Measurements from ENCODE around the gene MCRS1.

MCRS1 gene

GRCh38 chr12:49588281-49588680 is 20.3 kb upstream of the MCRS1 start:
- TF ChIP-seq, protein P1, sequence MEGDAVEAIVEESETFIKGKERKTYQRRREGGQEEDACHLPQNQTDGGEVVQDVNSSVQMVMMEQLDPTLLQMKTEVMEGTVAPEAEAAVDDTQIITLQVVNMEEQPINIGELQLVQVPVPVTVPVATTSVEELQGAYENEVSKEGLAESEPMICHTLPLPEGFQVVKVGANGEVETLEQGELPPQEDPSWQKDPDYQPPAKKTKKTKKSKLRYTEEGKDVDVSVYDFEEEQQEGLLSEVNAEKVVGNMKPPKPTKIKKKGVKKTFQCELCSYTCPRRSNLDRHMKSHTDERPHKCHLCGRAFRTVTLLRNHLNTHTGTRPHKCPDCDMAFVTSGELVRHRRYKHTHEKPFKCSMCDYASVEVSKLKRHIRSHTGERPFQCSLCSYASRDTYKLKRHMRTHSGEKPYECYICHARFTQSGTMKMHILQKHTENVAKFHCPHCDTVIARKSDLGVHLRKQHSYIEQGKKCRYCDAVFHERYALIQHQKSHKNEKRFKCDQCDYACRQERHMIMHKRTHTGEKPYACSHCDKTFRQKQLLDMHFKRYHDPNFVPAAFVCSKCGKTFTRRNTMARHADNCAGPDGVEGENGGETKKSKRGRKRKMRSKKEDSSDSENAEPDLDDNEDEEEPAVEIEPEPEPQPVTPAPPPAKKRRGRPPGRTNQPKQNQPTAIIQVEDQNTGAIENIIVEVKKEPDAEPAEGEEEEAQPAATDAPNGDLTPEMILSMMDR (conservative IDR thresholded peaks at IDR 0.05; ENCODE audit: control insufficient read depth, insufficient read depth, low read depth, low read length), result no peak
- DNase-seq (ENCODE audit: low read depth), result no peak
- H3K4me3 ChIP-seq (ENCODE audit: control insufficient read depth, low read depth, low read length), result no peak overlapping the region

- no peak for DNase-seq (ENCODE audit: low read depth)
- H3K4me3 ChIP-seq (ENCODE audit: control insufficient read depth, low read depth, low read length), result no peak overlapping the region
- TF ChIP-seq, protein P1 (conservative IDR thresholded peaks at IDR 0.05; ENCODE audit: control insufficient read depth, insufficient read depth, low read depth, low read length), result no peak
Observed at GRCh38 chr12:49587174-49587908, 19.4 kb upstream of the MCRS1 start.

DNA sequence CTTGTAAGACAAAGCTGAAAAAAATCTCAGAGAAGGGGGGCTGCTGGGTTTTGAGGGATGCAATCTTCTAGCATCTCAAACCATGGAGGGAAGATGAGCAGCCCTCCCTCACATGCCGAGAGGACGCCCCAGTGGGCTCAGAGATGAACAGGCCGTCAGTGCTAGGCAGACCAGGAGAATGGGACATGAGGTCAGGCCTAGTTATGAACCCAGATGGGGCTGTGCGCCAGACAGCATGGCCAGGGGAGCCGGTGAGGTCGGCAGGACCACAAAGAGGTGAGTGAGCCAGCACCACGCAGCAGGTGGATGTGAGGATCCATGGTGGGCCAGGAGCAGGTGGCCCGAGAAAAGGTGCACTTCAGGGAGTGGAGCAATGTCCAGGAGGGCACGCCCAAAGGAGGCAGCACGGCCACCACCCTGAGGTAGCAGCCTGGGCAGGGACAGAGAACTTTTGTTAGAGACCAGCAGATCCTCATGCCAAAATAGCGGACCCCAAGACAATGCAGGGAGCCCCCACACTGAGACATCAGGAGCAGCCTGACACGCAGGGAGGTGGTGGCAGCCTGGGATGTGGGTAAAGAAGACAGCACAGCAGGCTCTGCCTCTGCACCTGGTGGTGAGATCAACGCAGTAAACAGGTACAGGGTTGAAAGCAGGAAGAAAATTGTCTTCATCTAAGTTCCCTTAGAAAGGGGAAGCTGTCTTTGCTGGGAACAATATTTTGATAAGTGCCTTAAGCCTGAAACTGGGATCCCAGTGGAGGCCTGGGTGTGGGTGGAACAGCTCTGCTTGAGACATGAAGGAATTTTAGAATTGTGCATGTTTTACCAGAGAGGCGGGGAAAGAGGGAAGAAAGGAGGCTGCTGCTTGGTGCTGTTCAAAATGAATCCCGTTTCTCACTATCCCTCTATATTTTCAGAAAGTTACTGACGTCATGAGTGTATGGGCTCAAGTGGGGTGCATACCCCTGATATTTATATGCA is 17.8 kb upstream of the MCRS1 start:
- no peak overlapping the region for H3K4me3 ChIP-seq (ENCODE audit: control insufficient read depth, low read depth, low read length)
- TF ChIP-seq, protein P1 (conservative IDR thresholded peaks at IDR 0.05; ENCODE audit: control insufficient read depth, insufficient read depth, low read depth, low read length), result no peak
- DNase-seq (ENCODE audit: low read depth), result no peak

DNA sequence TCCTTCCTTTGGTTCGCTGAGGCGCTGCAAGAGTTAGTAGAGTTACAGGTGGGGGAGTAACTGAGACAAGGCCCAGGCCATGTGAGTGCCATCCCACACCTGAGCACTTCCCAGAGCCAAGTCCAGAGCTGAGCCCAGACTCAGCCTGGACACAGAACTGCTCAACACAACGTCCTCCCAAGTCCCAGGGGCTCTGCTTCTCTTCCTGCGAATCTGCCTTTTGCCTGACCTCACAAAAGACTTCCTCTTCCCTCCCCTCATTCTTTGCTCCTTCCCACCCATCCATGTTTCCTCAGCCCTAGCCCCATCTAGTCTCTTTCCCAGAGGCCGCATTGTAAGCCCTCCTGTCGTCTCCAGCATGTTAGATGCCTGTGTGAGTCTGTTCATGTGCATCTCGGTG is 16.6 kb upstream of the MCRS1 start:
- TF ChIP-seq, protein P1 (conservative IDR thresholded peaks at IDR 0.05; ENCODE audit: control insufficient read depth, insufficient read depth, low read depth, low read length), result no peak
- DNase-seq (ENCODE audit: low read depth), result no peak
- H3K4me3 ChIP-seq (ENCODE audit: control insufficient read depth, low read depth, low read length), result no peak overlapping the region

GRCh38 chr12:49583366-49584094 is 15.6 kb upstream of the MCRS1 start:
- DNase-seq (ENCODE audit: low read depth), result peak; percentile 52
- no peak overlapping the region for H3K4me3 ChIP-seq (ENCODE audit: control insufficient read depth, low read depth, low read length)
- TF ChIP-seq, protein P1 (conservative IDR thresholded peaks at IDR 0.05; ENCODE audit: control insufficient read depth, insufficient read depth, low read depth, low read length), result no peak

DNA sequence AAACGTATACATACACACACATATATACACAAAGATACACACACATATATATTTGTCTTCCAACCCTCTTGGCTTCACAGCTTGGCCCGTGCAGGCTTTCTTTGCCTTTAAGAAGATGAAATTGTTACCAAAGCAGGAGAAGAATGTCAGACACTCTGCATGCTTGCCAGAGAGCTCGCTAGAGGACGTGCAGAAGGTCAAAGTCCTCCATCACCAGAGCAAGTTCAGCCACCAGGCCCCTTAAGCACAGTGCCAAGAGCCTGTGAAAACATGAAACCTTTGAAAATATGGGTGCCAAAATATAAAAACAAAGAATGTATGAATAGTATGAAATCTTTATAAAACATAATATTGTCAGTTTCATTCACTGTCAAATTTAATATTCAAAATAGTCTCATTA is 14.9 kb upstream of the MCRS1 start:
- TF ChIP-seq, protein P1 (conservative IDR thresholded peaks at IDR 0.05; ENCODE audit: control insufficient read depth, insufficient read depth, low read depth, low read length), result no peak
- no peak overlapping the region for H3K4me3 ChIP-seq (ENCODE audit: control insufficient read depth, low read depth, low read length)
- DNase-seq (ENCODE audit: low read depth), result no peak

Data from fibroblast of mammary gland (primary cell).